IPS DF 6.9 (cell line): ENCODE data around the gene E2F6.

Experiments used
- DNase-seq: peaks from one replicate; pipeline ENCODE4 v3.0.0-alpha.2; 2013; ENCODE audit warnings: low read depth, low spot score
- H3K27ac ChIP-seq: one replicate; pipeline ENCODE4 v1.5.1; 2013; ENCODE audit warnings: low read length, control low read depth
- H3K27me3 ChIP-seq: 2 replicates; pipeline ENCODE4 v1.6.1; 2013; ENCODE audit warnings: mild to moderate bottlenecking, low read length; ENCODE audit not compliant: control insufficient read depth, insufficient read depth
- H3K36me3 ChIP-seq: 2 replicates; pipeline ENCODE4 v1.6.1; 2013; ENCODE audit warnings: low read length; ENCODE audit not compliant: control insufficient read depth, insufficient read depth
- H3K4me1 ChIP-seq: 2 replicates; pipeline ENCODE4 v1.6.1; 2013; ENCODE audit warnings: low read length; ENCODE audit not compliant: control insufficient read depth, insufficient read depth
- H3K4me3 ChIP-seq: 2 replicates; pipeline ENCODE4 v1.5.1; 2013; ENCODE audit warnings: mild to moderate bottlenecking, low read length
- H3K9me3 ChIP-seq: 2 replicates; pipeline ENCODE4 v1.6.1; 2013; ENCODE audit warnings: low read length, inconsistent platforms; ENCODE audit not compliant: control insufficient read depth, insufficient read depth
- WGBS: extraction: QIAGEN DNeasy Blood & Tissue Kit; methylation state at CpG from one replicate; pipeline ENCODE4 v1.1.7; 2013; ENCODE audit warnings: mixed read lengths, missing lambda C conversion rate; ENCODE audit not compliant: insufficient read length, insufficient coverage; 5-methylcytosine and 5-hydroxymethylcytosine counted together

The E2F6 gene

DNA sequence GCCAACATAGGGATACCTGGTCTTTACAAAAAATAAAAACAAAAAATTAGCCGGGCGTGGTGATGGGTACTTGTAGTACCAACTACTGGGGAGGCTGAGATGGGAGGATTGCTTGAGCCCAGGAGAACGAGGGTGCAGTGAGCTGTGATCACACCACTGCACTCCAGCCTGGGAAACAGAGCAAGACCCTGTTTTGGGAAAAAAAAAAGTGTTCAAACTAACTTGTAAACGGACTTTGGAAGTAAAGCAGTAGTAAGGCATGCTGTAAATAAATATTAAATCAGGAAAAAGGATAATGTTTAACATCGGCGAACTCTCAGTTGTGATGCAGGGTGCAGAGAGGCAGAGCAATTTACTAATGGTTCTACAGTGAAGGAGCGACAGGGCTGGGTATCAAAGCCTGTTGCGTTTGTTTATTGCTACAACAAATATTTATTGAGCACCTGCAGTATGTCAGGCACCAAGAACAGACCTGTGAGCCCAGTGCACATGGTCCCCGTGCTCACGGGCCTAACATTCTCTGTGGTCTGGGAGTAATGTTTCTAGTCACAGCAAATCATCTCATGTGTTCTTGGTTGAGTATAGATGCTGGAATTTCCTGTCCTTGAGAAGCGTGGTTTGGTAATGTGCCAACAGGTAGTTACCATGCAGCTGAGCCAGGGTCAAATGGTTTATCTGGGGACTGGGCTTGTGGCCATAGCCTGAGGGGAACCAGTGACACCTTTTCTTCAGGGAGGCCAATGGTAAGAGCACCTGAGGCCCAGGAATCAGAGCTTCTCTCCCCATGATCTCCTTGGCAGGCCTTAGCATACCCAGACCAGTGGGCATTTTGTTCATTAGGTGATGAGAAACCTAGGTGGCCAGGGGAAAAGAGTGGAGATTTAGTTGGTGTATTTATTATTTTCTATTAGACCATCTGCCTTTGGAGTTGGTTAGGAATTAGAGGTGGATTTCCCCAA is 40.0 kb upstream of the E2F6 start:
- Histone ChIP-seq H3K27ac (no peak overlapping the region), H3K36me3 (no peaks in the 10 kb centered on the region), H3K9me3 (no peaks in the 10 kb centered on the region), H3K4me3 (no peak overlapping the region), H3K4me1 (no peaks in the 10 kb centered on the region; the same call in 1 of the 2 replicates), H3K27me3 (no peaks in the 10 kb centered on the region)
- no CpG with 5 or more reads among the region's 11 CpGs for WGBS
- no peak for DNase-seq

DNA sequence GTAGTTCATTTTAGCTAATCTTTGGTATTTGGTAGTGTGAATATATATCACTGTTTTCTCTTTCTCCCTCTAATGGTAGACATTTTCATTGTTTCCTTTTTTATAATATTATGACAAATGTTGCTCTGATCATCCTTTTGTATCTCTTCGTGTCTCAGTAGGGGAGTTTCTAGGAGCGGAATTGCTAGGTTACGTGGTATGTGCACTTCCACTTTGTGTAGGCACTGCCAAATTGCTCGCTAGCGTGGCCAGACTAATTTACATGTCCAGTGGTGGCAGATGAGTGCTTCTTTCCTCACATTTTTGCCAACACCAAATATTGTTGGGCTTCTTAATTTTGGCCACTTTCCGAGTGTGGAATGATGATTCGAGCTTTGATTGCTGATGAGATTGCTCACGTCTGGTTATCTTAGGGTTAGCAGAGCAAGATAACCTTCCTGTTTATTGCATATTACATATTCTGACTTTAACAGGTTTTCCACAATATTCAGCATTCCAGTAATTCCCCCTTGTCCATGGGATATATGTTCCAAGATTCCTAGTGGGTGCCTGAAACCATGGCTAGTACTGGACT is 37.5 kb upstream of the E2F6 start:
- H3K4me1 ChIP-seq = no peaks in the 10 kb centered on the region; the same call in 1 of the 2 replicates
- DNase-seq = no peak
- no CpG with 5 or more reads among the region's 8 CpGs for WGBS

DNA sequence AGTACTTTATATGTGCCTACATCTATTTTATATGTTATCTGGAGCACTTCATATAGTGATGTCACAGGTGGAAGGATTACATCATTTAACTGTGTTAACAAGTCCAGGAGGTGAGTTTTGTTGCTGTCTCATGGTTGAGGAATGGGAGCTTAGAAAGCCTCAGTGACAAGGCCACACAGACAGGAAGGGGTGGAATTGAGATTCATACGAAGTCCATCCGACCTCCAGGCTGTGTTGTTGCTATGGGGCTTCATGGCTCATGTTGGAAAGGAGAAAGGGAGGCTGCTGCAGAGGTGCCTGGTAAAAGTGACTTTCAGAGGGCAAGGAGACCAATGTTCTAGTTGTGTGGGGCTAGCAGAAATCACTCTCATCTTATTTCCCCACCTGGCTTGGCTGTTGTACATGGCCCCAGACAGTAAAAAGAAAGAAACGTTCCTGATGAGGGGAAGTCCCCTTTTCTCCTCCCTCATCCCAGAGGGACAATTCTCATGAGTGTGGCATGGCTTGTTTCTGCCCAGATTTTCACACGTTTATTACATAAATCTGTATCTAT is 36.9 kb upstream of the E2F6 start:
- H3K36me3 ChIP-seq = no peaks in the 10 kb centered on the region
- no peak for DNase-seq
- H3K4me1 ChIP-seq = no peaks in the 10 kb centered on the region; the same call in 1 of the 2 replicates
- no CpG with 5 or more reads among the region's 4 CpGs for WGBS
- no peaks in the 10 kb centered on the region for H3K27me3 ChIP-seq
- H3K4me3 ChIP-seq = no peak overlapping the region
- no peak overlapping the region for H3K27ac ChIP-seq
- H3K9me3 ChIP-seq = no peaks in the 10 kb centered on the region

More for the DNA sequence above, 37.5 kb upstream of the E2F6 start:
- H3K27me3 ChIP-seq = no peaks in the 10 kb centered on the region
- H3K9me3 ChIP-seq = no peaks in the 10 kb centered on the region
- no peak overlapping the region for H3K4me3 ChIP-seq
- no peak overlapping the region for H3K27ac ChIP-seq
- H3K36me3 ChIP-seq = no peaks in the 10 kb centered on the region

DNA sequence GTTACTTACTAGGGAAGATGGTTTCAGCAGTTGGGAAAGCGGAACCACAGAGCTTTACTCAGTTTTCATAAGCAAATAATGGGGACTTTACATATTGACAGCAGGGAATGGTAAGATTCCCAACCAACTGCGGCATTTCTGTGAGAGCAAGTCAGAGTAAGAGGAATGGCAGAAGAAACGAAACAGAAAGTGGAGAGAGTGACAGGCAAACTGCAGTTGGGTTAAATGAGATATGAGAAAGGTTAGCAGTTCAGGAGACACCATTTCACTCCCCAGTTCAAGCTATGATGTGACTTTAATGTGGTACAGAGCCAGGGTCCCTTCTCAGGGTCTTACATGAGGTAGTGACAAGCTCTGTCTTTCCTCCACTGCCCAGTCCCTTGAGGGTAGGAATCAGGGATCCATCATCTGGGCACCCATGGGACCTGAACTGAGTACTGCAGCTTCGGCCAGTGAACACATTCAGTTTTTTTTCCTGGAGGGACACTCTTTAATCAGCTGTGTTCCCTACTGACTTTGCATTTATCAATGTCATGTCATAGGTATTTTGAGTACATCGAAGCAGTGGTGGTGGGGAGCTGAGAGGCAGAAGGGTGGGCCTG is 34.8 kb upstream of the E2F6 start:
- Histone ChIP-seq H3K27ac (no peak overlapping the region), H3K4me3 (no peak overlapping the region), H3K36me3 (no peaks in the 10 kb centered on the region), H3K9me3 (no peaks in the 10 kb centered on the region), H3K27me3 (no peaks in the 10 kb centered on the region), H3K4me1 (peaks cover 2% of the 10 kb centered on the region)
- WGBS = no CpG with 5 or more reads among the region's 5 CpGs
- DNase-seq = no peak

DNA sequence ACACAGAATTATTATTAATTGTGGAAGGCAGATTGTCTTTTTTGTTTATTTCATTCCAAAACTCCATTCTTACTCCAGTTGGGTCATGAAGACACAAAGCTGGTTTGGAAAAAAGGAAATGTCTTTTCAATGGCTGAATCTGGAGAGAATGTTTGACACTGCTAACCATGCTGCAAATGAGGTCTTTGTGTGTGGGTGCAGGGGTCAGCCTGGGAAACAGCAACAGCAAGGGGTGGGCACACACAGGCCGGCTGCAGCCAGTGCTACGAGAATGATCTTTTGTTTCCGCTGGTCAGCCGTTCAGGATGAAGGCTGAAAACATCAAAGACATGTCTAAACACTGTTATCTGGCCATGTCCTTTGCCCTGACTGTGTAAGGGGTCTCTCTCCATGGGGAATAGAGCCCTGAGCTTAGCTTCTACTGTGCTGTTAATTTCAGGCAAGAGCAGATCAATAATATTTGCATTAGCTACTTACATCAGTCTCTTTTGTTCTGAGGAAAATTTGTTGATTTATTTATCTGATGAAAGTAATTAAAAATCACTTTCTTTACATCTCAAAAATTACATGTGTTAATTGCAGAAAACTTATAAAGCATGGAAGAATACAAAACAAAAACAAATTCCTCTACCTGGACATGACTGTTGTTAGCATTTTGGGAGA is 33.3 kb upstream of the E2F6 start:
- no peak overlapping the region for H3K4me3 ChIP-seq
- H3K36me3 ChIP-seq = no peaks in the 10 kb centered on the region
- H3K9me3 ChIP-seq = no peaks in the 10 kb centered on the region
- DNase-seq = no peak
- H3K4me1 ChIP-seq = peaks cover 4% of the 10 kb centered on the region
- no peak overlapping the region for H3K27ac ChIP-seq
- WGBS = no CpG with 5 or more reads among the region's 4 CpGs
- H3K27me3 ChIP-seq = no peaks in the 10 kb centered on the region

DNA sequence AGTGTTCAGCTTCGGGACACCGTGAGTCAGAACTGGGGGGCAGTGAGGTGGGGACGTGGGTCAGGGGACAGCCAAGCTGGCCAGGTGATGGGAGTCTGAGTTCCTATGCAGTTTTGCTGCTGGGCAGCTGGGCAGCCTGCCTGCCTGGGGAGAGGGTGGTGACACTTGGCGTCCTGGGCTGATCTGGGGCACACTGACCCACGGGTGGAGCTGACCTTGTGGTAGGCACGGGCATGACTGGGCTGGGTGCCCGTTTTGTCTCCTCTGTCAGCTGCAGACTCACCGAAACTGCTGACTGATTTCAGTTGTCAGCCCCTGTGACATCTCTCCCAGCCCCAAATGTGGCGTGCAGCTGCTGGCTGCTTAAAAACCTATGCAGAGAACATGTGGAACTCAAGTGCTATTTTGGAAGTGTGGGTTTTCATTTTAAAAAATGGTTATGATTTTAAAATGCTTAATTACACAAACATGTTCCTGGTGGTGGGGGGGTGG is 32.6 kb upstream of the E2F6 start:
- no peak overlapping the region for H3K4me3 ChIP-seq
- no CpG with 5 or more reads among the region's 9 CpGs for WGBS
- DNase-seq = no peak

GRCh38 chr2:11495844-11496681 is 30.1 kb upstream of the E2F6 start:
- DNase-seq = no peak
- H3K27me3 ChIP-seq = no peaks in the 10 kb centered on the region
- H3K4me1 ChIP-seq = peaks cover 5% of the 10 kb centered on the region
- H3K36me3 ChIP-seq = no peaks in the 10 kb centered on the region
- no peak overlapping the region for H3K27ac ChIP-seq
- no peak overlapping the region for H3K4me3 ChIP-seq
- WGBS = no CpG with 5 or more reads among the region's 30 CpGs
- H3K9me3 ChIP-seq = no peaks in the 10 kb centered on the region

More for the DNA sequence above, 32.6 kb upstream of the E2F6 start:
- Histone ChIP-seq H3K27ac (no peak overlapping the region), H3K4me1 (peaks cover 4% of the 10 kb centered on the region), H3K27me3 (no peaks in the 10 kb centered on the region), H3K36me3 (no peaks in the 10 kb centered on the region), H3K9me3 (no peaks in the 10 kb centered on the region)

- no peaks in the 10 kb centered on the region for H3K27me3 ChIP-seq
- H3K27ac ChIP-seq = no peak overlapping the region
- WGBS = no CpG with 5 or more reads among the region's 2 CpGs
- DNase-seq = no peak
- no peaks in the 10 kb centered on the region for H3K36me3 ChIP-seq
- H3K9me3 ChIP-seq = no peaks in the 10 kb centered on the region
- H3K4me1 ChIP-seq = peaks cover 5% of the 10 kb centered on the region
- H3K4me3 ChIP-seq = no peak overlapping the region
These were observed 28.3 kb upstream of the E2F6 start for GRCh38 chr2:11494310-11494709.

DNA sequence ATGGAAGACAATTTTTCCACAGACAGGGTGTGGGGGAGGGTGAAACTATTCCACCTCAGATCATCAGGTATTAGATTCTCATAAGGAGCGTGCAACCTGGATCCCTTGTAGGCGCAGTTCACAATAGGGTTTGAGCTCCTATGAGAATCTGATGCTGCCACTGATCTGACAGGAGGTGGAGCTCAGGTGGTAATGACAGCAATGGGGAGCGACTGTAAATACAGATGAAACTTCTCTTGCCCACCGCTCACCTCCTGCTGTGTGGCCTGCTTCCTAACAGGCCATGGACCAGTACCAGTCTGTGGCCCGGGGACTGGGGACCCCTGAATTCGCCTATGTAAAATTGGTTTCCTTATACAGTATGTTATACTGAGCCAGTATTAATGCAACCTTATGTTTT is 27.3 kb upstream of the E2F6 start:
- peaks cover 5% of the 10 kb centered on the region for H3K4me1 ChIP-seq
- H3K9me3 ChIP-seq = no peaks in the 10 kb centered on the region
- H3K4me3 ChIP-seq = no peak overlapping the region
- H3K27me3 ChIP-seq = no peaks in the 10 kb centered on the region
- no peaks in the 10 kb centered on the region for H3K36me3 ChIP-seq
- no peak overlapping the region for H3K27ac ChIP-seq
- no CpG with 5 or more reads among the region's 6 CpGs for WGBS
- no peak for DNase-seq
